B cell (primary cell): ENCODE results near the gene BCOR.

Experiments
- CTCF ChIP-seq: fragments of 200-600 bp; IDR thresholded peaks from one replicate; pipeline ENCODE4 v1.8.0; 2022; ENCODE audit warnings: antibody characterized with exemption, mild to moderate bottlenecking
- EZH2 ChIP-seq: IDR thresholded peaks from 2 replicates; pipeline ENCODE4 v1.6.1; 2012; ENCODE audit warnings: borderline replicate concordance, low read depth, mild to moderate bottlenecking, moderate library complexity, low read length; ENCODE audit not compliant: insufficient read depth, poor library complexity, severe bottlenecking

- no peak for TF ChIP-seq EZH2
- TF ChIP-seq CTCF: no peak
These were observed 47.5 kb upstream of the BCOR start for GRCh38 chrX:40145001-40145922.
